ENCODE results near the gene CHMP1B. TPM values are rescaled to one million over a fixed set of nuclear protein-coding genes. Genes with fewer than 3 reads are reported as not detected.

Gene CHMP1B
- total and polyA plus RNA-seq, 9 of the 15 experiments (the other 6 are each of a cell fraction or from before 2014, with no cell fraction given), result 12.3 to 29.9 (median 19.0) TPM

DNA sequence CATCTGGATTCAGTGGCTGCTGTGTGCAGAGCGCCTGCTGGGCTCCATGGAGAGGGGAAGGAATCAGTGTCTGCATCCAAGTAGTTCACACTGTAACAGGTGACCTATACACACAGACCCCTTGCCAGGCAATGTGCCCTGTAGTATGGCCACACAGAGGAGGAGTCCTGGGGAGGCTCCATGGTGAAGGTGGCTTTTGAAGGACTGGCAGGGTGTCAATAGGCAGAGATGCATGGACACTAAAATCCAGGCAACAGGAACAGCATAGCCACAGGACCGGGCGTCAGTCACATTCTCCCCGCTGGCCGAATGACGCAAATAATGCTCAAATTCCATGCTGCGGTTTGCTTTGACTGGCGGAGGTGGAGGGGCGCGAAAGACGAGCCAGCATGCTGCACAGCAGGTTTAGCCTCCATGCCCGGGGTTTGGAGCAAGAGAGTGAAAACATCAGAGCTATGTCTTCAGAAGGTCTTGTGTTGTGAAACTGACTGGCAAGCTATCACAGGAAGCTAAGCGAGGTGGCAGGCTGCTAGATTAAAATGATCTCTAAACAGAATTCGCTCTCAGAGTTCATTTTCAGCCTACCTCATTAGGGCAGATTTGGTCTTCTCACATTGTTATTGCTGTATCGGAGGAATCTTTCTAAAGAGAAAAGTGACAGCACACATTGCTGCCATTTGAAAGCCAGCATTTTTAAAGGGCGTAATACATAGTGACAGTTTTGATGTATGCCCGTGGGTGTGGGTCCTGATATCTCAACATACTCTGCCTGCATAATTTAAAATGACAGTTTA lies 1.2 kb upstream of the CHMP1B start (continued):
- TF ChIP-seq ZNF449 (CRISPR knock-in tag; IDR thresholded peaks at IDR 0.05) (no peak), PCBP2 (IDR thresholded peaks at IDR 0.05; ENCODE audit: low read depth, low read length, poor library complexity, severe bottlenecking) (no peak), NCOA1 (IDR thresholded peaks at IDR 0.05; ENCODE audit: low read depth) (no peak), CHD7 (IDR thresholded peaks at IDR 0.05; ENCODE audit: low read depth, low read length) (no peak), YY1 (IDR thresholded peaks at IDR 0.05; ENCODE audit: borderline replicate concordance in 1 of 3, control insufficient read depth in 1 of 3, extremely low read depth in 1 of 3, insufficient read depth in 3 of 3, insufficient read length in 1 of 3, insufficient replicate concordance in 2 of 3, low read depth in 1 of 3, low read length in 2 of 3) (peak in 2 of 3 experiments; percentile 9 to 42), WHSC1 (IDR thresholded peaks at IDR 0.05; ENCODE audit: low read length) (no peak)
- TF ChIP-seq, protein P1, sequence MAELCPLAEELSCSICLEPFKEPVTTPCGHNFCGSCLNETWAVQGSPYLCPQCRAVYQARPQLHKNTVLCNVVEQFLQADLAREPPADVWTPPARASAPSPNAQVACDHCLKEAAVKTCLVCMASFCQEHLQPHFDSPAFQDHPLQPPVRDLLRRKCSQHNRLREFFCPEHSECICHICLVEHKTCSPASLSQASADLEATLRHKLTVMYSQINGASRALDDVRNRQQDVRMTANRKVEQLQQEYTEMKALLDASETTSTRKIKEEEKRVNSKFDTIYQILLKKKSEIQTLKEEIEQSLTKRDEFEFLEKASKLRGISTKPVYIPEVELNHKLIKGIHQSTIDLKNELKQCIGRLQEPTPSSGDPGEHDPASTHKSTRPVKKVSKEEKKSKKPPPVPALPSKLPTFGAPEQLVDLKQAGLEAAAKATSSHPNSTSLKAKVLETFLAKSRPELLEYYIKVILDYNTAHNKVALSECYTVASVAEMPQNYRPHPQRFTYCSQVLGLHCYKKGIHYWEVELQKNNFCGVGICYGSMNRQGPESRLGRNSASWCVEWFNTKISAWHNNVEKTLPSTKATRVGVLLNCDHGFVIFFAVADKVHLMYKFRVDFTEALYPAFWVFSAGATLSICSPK (IDR thresholded peaks at IDR 0.05; ENCODE audit: borderline replicate concordance), result no peak
- TF ChIP-seq, protein P2, sequence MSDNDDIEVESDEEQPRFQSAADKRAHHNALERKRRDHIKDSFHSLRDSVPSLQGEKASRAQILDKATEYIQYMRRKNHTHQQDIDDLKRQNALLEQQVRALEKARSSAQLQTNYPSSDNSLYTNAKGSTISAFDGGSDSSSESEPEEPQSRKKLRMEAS (CRISPR knock-in tag; IDR thresholded peaks at IDR 0.05), result peak; percentile 59; the same call in 1 of the 2 replicates
